Neural cell (in vitro differentiated cells): ENCODE measurements around the gene RTTN. TPM values are rescaled to one million over a fixed set of nuclear protein-coding genes. Genes with fewer than 3 reads are reported as not detected.

Experiments
- H2AFZ ChIP-seq: fragments of 200-600, 300-800 bp; sonication (generic), shearing (Covaris generic); 2 replicates; pipeline ENCODE4 v1.6.0; 2014; ENCODE audit warnings: low read depth, mild to moderate bottlenecking, antibody characterized with exemption, low read length, moderate library complexity
- H3F3A ChIP-seq: fragments of 200-600 bp; shearing (Covaris generic); 2 replicates; pipeline ENCODE4 v1.6.1; 2016; ENCODE audit warnings: mild to moderate bottlenecking, moderate library complexity, mixed read lengths, antibody characterized with exemption, low read length; ENCODE audit not compliant: insufficient read depth, poor library complexity, severe bottlenecking
- H3K27ac ChIP-seq: fragments of 200-600, 300-800 bp; sonication (generic), shearing (Covaris generic); 2 replicates; pipeline ENCODE4 v1.5.1; 2014; ENCODE audit warnings: mild to moderate bottlenecking, low read length, moderate library complexity
- H3K27me3 ChIP-seq: fragments of 300-800, 200-600 bp; sonication (generic), shearing (Covaris generic); 2 replicates; pipeline ENCODE4 v1.6.0; 2014; ENCODE audit warnings: mild to moderate bottlenecking, low read depth, low read length, moderate library complexity; ENCODE audit not compliant: insufficient read depth
- H3K36me3 ChIP-seq: fragments of 300-800, 200-600 bp; sonication (generic), shearing (Covaris generic); 2 replicates; pipeline ENCODE4 v1.5.1; 2014; ENCODE audit warnings: mild to moderate bottlenecking, antibody characterized with exemption, low read length, moderate library complexity; ENCODE audit not compliant: insufficient read depth
- H3K4me2 ChIP-seq: fragments of 300-800, 200-600 bp; sonication (generic), shearing (Covaris generic); 2 replicates; pipeline ENCODE4 v1.6.0; 2014; ENCODE audit warnings: mild to moderate bottlenecking, low read length
- H3K4me3 ChIP-seq: fragments of 300-800, 200-600 bp; sonication (generic), shearing (Covaris generic); 2 replicates; pipeline ENCODE4 v1.5.1; 2014; ENCODE audit warnings: mild to moderate bottlenecking, low read length, moderate library complexity
- H3K79me2 ChIP-seq: fragments of 200-600 bp; shearing (Covaris generic); replicated peaks from 2 replicates; pipeline ENCODE4 v1.6.0; 2014; ENCODE audit warnings: mild to moderate bottlenecking, low read length, moderate library complexity; ENCODE audit not compliant: insufficient read depth
- H3K9ac ChIP-seq: fragments of 300-800, 200-600 bp; sonication (generic), shearing (Covaris generic); 2 replicates; pipeline ENCODE4 v1.6.1; 2016; ENCODE audit warnings: mild to moderate bottlenecking, low read length, mixed read lengths
- H3K9me2 ChIP-seq: fragments of 200-600 bp; shearing (Covaris generic); 2 replicates; pipeline ENCODE4 v1.6.1; 2016; ENCODE audit warnings: mild to moderate bottlenecking, low read length, mixed read lengths; ENCODE audit not compliant: insufficient read depth
- H3K9me3 ChIP-seq: fragments of 200-600, 300-800 bp; sonication (generic), shearing (Covaris generic); 2 replicates; pipeline ENCODE4 v1.6.1; 2016; ENCODE audit warnings: mild to moderate bottlenecking, mixed run types, low read length, moderate library complexity, mixed read lengths
- H4K20me1 ChIP-seq: fragments of 200-600 bp; shearing (Covaris generic); 2 replicates; pipeline ENCODE4 v1.6.1; 2016; ENCODE audit warnings: mild to moderate bottlenecking, mixed run types; ENCODE audit not compliant: insufficient read depth
- CTCF ChIP-seq: fragments of 450-650 bp; IDR thresholded peaks from 2 replicates; pipeline ENCODE4 v1.5.1; 2014; ENCODE audit warnings: antibody characterized with exemption, mild to moderate bottlenecking, moderate library complexity; ENCODE audit not compliant: poor library complexity, severe bottlenecking
- EP300 ChIP-seq: fragments of 450-650 bp; conservative IDR thresholded peaks from 2 replicates; pipeline ENCODE4 v1.6.1; 2014; ENCODE audit warnings: antibody characterized with exemption, mild to moderate bottlenecking, moderate library complexity; ENCODE audit not compliant: poor library complexity, severe bottlenecking
- EZH2 ChIP-seq: fragments of 200-600, 300-800 bp; shearing (Covaris generic), sonication (generic); IDR thresholded peaks from 2 replicates; pipeline ENCODE4 v1.6.1; 2014; ENCODE audit warnings: antibody characterized with exemption, low read length, borderline replicate concordance, mild to moderate bottlenecking; ENCODE audit not compliant: insufficient read depth, poor library complexity, severe bottlenecking
- MXI1 ChIP-seq: fragments of 450-650 bp; conservative IDR thresholded peaks from 2 replicates; pipeline ENCODE4 v1.6.1; 2014; ENCODE audit warnings: antibody characterized with exemption, mild to moderate bottlenecking; ENCODE audit not compliant: poor library complexity, severe bottlenecking
- POLR2AphosphoS5 ChIP-seq: IDR thresholded peaks from 2 replicates; pipeline ENCODE4 v1.6.1; 2012
- RAD21 ChIP-seq: fragments of 450-650 bp; conservative IDR thresholded peaks from 2 replicates; pipeline ENCODE4 v1.6.1; 2014; ENCODE audit warnings: antibody characterized with exemption, mild to moderate bottlenecking, moderate library complexity
- REST ChIP-seq: IDR thresholded peaks from 2 replicates; pipeline ENCODE4 v1.6.1; 2012; ENCODE audit warnings: borderline replicate concordance
- SMC3 ChIP-seq: fragments of 450-650 bp; conservative IDR thresholded peaks from 2 replicates; pipeline ENCODE4 v1.6.1; 2014; ENCODE audit warnings: antibody characterized with exemption, mild to moderate bottlenecking, moderate library complexity; ENCODE audit not compliant: poor library complexity
- TAF1 ChIP-seq: IDR thresholded peaks from 2 replicates; pipeline ENCODE4 v1.6.1; 2012; ENCODE audit warnings: low read depth
- polyA plus RNA-seq: library from polyadenylated mRNA; depleted of rRNA; stranded (reverse); fragments of >200 nt; gene quantifications from 2 replicates; pipeline ENCODE4 v1.2.3, GENCODE V29; 2014

RTTN gene
- polyA plus RNA-seq, 1 donor from 2014 or later = 24.2 TPM

- TF ChIP-seq RAD21 = no peak
These were observed 208.3 kb downstream of the RTTN start (continued) for GRCh38 chr18:69996951-69997798.

GRCh38 chr18:69996417-69996816 lies 209.1 kb downstream of the RTTN start:
- peak; percentile 84 for TF ChIP-seq POLR2AphosphoS5
- peak; percentile 31 for TF ChIP-seq RAD21
- no peak for TF ChIP-seq TAF1
- no peak for TF ChIP-seq MXI1
- TF ChIP-seq SMC3 = peak; percentile 13
- no peak for TF ChIP-seq EZH2
- TF ChIP-seq EP300 = peak; percentile 83
- peak; percentile 18 for TF ChIP-seq CTCF
- no peak for TF ChIP-seq REST
- H3K36me3 ChIP-seq = no peaks in the 10 kb centered on the region
- no peaks in the 10 kb centered on the region for H3F3A ChIP-seq
- no peaks in the 10 kb centered on the region for H3K9me2 ChIP-seq
- H4K20me1 ChIP-seq = no peaks in the 10 kb centered on the region
- H3K4me2 ChIP-seq = no peak overlapping the region
- H3K4me3 ChIP-seq = peak overlapping the region; percentile 13
- H3K9me3 ChIP-seq = no peaks in the 10 kb centered on the region
- no peaks in the 10 kb centered on the region for H3K27me3 ChIP-seq
- H3K27ac ChIP-seq = no peak overlapping the region
- H3K79me2 ChIP-seq = no peaks in the 10 kb centered on the region
- no peak overlapping the region for H2AFZ ChIP-seq
- H3K9ac ChIP-seq = no peak overlapping the region

- no peak overlapping the region for H3K27ac ChIP-seq
- H3K27me3 ChIP-seq = no peaks in the 10 kb centered on the region
- no peak overlapping the region for H2AFZ ChIP-seq
These were observed 209.7 kb downstream of the RTTN start for GRCh38 chr18:69995774-69996173.

More at GRCh38 chr18:69995774-69996173, 209.7 kb downstream of the RTTN start:
- H3K36me3 ChIP-seq = no peaks in the 10 kb centered on the region
- H3K9me2 ChIP-seq = no peaks in the 10 kb centered on the region
- no peak overlapping the region for H3K4me2 ChIP-seq
- H4K20me1 ChIP-seq = no peaks in the 10 kb centered on the region
- H3F3A ChIP-seq = no peaks in the 10 kb centered on the region
- H3K4me3 ChIP-seq = peak overlapping the region; percentile 13
- TF ChIP-seq EP300 = no peak
- no peak for TF ChIP-seq SMC3
- TF ChIP-seq MXI1 = no peak
- no peak for TF ChIP-seq RAD21
- no peak for TF ChIP-seq POLR2AphosphoS5
- TF ChIP-seq REST = no peak
- no peak for TF ChIP-seq TAF1
- no peak for TF ChIP-seq EZH2
- TF ChIP-seq CTCF = no peak
- no peaks in the 10 kb centered on the region for H3K9me3 ChIP-seq
- H3K79me2 ChIP-seq = no peaks in the 10 kb centered on the region
- H3K9ac ChIP-seq = no peak overlapping the region
